Measurements from ENCODE around the gene GPR68.
"Not testable (repeated sequence)": the region's sequence is repeated elsewhere in the genome, so short reads cannot be mapped to it uniquely, and the experiment has no call there.

Gene GPR68

GRCh38 chr14:91252871-91253794 is 8.6 kb upstream of the GPR68 start:
- DNase-seq (ENCODE audit: low read depth, low spot score): peak; percentile 59

GRCh38 chr14:91250912-91251311 is 6.4 kb upstream of the GPR68 start:
- no peak for DNase-seq (ENCODE audit: low read depth, low spot score)

GRCh38 chr14:91249841-91250616 is 5.5 kb upstream of the GPR68 start:
- DNase-seq (ENCODE audit: low read depth, low spot score): peak; percentile 85

GRCh38 chr14:91246051-91246852 is 1.7 kb upstream of the GPR68 start:
- no peak for DNase-seq (ENCODE audit: low read depth, low spot score)

- DNase-seq (ENCODE audit: low read depth, low spot score): not testable (repeated sequence)
Measured at GRCh38 chr14:91245616-91246015, 1.1 kb upstream of the GPR68 start.

GRCh38 chr14:91245029-91245428 is 525 bp upstream of the GPR68 start:
- DNase-seq (ENCODE audit: low read depth, low spot score): no peak

- DNase-seq (ENCODE audit: low read depth, low spot score): no peak
Measured at GRCh38 chr14:91243074-91243471, 1.4 kb downstream of the GPR68 start.

GRCh38 chr14:91242635-91243034 is 1.9 kb downstream of the GPR68 start:
- DNase-seq (ENCODE audit: low read depth, low spot score): no peak

- no peak for DNase-seq (ENCODE audit: low read depth, low spot score)
Measured at GRCh38 chr14:91241863-91242262, 2.6 kb downstream of the GPR68 start.

GRCh38 chr14:91238661-91239060 is 5.8 kb downstream of the GPR68 start:
- DNase-seq (ENCODE audit: low read depth, low spot score): no peak

- no peak for DNase-seq (ENCODE audit: low read depth, low spot score)
Measured at GRCh38 chr14:91238085-91238484, 6.4 kb downstream of the GPR68 start.

GRCh38 chr14:91237219-91237618 is 7.3 kb downstream of the GPR68 start:
- DNase-seq (ENCODE audit: low read depth, low spot score): no peak

- DNase-seq (ENCODE audit: low read depth, low spot score): no peak
Measured at GRCh38 chr14:91235841-91236240, 8.7 kb downstream of the GPR68 start.

GRCh38 chr14:91234791-91235114 is 9.8 kb downstream of the GPR68 start:
- no peak for DNase-seq (ENCODE audit: low read depth, low spot score)

- no peak for DNase-seq (ENCODE audit: low read depth, low spot score)
Measured at GRCh38 chr14:91233936-91234790, 10.3 kb downstream of the GPR68 start.

- DNase-seq (ENCODE audit: low read depth, low spot score): no peak
Measured at GRCh38 chr14:91232603-91233002, 11.9 kb downstream of the GPR68 start.

- DNase-seq (ENCODE audit: low read depth, low spot score): no peak
Measured at GRCh38 chr14:91232052-91232451, 12.5 kb downstream of the GPR68 start.

GRCh38 chr14:91231446-91231845 is 13.1 kb downstream of the GPR68 start:
- DNase-seq (ENCODE audit: low read depth, low spot score): no peak

GRCh38 chr14:91230397-91231035 is 14.0 kb downstream of the GPR68 start:
- no peak for DNase-seq (ENCODE audit: low read depth, low spot score)

GRCh38 chr14:91229743-91230200 is 14.7 kb downstream of the GPR68 start:
- no peak for DNase-seq (ENCODE audit: low read depth, low spot score)

GRCh38 chr14:91229005-91229382 is 15.5 kb downstream of the GPR68 start:
- no peak for DNase-seq (ENCODE audit: low read depth, low spot score)

All from ELF-1 (cell line).